Measurements from ENCODE around the gene UNC5A. TPM values are rescaled to one million over a fixed set of nuclear protein-coding genes. Genes with fewer than 3 reads are reported as not detected.

Gene UNC5A
- total RNA-seq, 3 donors from 2014 or later: 0.07 to 0.16 TPM; not detected in 1

DNA sequence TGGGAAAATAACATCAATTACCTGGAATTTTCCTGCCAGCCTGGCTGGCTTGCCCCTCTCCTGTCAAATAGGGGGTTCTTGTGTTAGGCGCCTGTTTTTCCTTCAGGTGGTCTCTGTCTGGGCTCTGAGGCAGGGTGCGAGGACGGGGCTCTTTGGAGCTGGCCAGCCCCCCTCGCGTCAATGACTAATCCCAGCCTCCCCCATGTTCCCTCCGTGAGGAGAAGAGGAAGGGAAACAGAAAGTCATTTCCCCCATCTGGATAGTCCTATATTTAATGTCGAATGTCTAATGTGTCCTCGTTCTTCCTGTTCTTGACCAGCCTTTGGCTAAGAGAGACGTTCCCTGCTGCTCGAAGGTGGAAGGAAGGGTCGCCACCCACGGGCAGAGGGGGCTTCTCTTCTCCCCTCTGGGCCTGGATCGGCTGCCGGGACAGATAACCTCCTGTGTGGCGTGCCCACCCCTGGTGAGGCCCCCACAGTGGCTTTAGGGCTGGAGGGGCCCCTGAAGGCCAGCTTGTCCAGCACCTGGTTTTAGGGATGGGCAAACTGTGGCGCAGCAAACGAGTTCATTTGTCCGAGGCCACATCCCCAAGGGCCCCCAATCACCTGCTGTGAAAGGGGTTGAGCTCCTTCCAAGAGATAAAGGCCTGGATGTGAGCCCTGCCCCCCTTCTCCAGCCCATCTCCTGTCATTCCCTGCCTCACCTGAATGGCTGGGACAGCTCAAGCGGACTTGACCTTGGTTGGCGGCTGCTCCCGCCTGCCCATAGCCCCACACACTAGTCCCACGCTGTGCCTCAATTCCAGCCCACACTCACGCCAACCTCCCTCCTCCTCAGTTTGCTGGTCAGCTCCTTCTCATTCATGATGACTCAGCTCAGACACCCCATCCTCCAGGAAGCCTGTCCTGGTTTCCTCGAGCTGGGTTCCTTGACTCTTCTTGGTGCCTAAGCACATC lies 35.9 kb upstream of the UNC5A start:
- Histone ChIP-seq H3K4me1 (ENCODE audit: low read depth) (no peaks in the 10 kb centered on the region), H3K4me3 (no peak overlapping the region), H3K9me3 (no peaks in the 10 kb centered on the region), H3K36me3 (ENCODE audit: low read depth) (no peaks in the 10 kb centered on the region)
- TF ChIP-seq, protein P1, sequence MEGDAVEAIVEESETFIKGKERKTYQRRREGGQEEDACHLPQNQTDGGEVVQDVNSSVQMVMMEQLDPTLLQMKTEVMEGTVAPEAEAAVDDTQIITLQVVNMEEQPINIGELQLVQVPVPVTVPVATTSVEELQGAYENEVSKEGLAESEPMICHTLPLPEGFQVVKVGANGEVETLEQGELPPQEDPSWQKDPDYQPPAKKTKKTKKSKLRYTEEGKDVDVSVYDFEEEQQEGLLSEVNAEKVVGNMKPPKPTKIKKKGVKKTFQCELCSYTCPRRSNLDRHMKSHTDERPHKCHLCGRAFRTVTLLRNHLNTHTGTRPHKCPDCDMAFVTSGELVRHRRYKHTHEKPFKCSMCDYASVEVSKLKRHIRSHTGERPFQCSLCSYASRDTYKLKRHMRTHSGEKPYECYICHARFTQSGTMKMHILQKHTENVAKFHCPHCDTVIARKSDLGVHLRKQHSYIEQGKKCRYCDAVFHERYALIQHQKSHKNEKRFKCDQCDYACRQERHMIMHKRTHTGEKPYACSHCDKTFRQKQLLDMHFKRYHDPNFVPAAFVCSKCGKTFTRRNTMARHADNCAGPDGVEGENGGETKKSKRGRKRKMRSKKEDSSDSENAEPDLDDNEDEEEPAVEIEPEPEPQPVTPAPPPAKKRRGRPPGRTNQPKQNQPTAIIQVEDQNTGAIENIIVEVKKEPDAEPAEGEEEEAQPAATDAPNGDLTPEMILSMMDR (IDR thresholded peaks at IDR 0.05): no peak
- no peak for ATAC-seq
- DNase-seq: no peak
- intact Hi-C loops (cut with DNase I, micrococcal nuclease): no loop called here

DNA sequence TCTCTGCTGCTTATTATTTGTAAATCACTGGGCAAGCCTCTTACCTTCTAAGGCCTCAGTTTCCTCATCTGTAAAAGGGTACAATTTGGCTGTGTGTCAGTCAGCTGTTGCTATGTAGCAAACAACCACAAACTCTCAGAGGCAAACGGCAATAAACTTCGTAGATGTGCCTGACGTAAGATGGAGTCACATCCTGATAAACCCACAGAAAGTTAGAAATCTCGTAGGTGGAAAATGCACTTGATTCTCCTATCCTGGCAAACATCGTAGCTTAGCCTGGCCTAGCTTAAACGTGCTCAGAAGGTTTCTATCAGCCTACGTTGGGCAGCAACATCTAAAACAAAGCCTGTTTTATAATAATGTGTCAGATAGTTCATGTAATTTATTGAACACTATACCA lies 35.0 kb upstream of the UNC5A start:
- H3K4me1 ChIP-seq (ENCODE audit: low read depth): no peaks in the 10 kb centered on the region
- DNase-seq: no peak
- H3K36me3 ChIP-seq (ENCODE audit: low read depth): no peaks in the 10 kb centered on the region
- no peak overlapping the region for H3K4me3 ChIP-seq
- TF ChIP-seq, protein P1 (IDR thresholded peaks at IDR 0.05): no peak
- no peaks in the 10 kb centered on the region for H3K9me3 ChIP-seq
- intact Hi-C loops (cut with DNase I, micrococcal nuclease): no loop called here
- no peak for ATAC-seq

DNA sequence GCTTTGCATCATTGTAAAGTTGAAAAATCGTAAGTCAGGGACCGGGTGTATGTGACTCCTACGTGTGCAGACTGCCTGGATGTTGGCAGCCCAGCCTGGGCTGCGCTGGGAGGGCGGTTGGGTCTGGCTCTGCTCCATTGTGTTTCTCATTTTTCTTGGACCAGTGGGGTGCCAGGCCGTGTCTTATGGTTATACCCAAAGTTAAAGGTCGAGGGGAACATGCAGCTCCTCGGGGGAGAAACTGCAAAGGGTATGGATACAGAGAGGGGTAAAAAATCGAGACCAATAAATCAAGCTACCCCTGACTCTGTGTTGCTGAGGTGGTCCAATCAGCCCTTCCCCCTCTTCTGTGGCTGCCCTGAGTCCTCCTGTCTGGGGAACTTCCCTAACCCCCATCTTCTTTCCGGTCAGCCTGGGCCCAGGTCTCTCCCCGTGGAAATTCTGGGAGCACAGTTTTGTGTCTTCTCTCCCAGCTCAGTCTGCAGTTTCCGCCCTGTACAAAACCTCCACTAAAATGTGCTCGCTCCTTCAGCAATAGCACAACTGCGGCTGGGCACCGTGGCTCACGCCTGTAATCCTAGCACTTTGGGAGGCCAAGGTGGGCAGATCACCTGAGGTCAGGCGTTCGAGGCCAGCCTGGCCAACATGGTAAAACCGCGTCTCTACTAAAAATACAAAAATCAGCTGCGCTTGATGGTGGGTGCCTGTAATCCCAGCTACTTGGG lies 34.1 kb upstream of the UNC5A start:
- DNase-seq (peak in 1 of 3 donors; percentile 3), ATAC-seq (no peak)
- TF ChIP-seq, protein P1 (IDR thresholded peaks at IDR 0.05): no peak
- intact Hi-C loops (cut with DNase I, micrococcal nuclease): no loop called here
- Histone ChIP-seq H3K9me3 (no peaks in the 10 kb centered on the region), H3K4me3 (no peak overlapping the region), H3K36me3 (ENCODE audit: low read depth) (no peaks in the 10 kb centered on the region), H3K4me1 (ENCODE audit: low read depth) (no peaks in the 10 kb centered on the region)

DNA sequence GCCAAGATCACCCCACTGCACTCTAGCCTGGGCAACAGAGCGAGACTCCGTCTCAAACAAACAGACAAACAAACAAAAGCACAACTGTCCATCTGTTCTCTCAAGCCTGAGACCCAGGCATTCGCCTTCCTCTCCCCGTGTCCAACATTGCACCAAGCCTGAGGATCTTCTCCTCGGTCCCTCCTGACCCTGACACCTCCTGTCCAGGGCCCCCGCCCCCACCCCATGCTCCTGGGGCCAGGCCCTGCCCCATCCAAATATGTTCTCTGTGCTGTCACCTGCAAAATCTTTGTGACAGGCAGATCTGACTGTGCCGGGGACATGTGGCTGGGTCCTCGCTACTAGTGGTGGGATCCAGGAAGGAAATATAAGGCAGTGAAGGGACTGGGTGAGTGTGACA lies 33.4 kb upstream of the UNC5A start:
- intact Hi-C loops (cut with DNase I, micrococcal nuclease): no loop called here
- peak in 1 of 3 donors; percentile 2 for DNase-seq
- Histone ChIP-seq H3K4me1 (ENCODE audit: low read depth) (no peaks in the 10 kb centered on the region), H3K36me3 (ENCODE audit: low read depth) (no peaks in the 10 kb centered on the region), H3K9me3 (no peaks in the 10 kb centered on the region), H3K4me3 (no peak overlapping the region)
- no peak for ATAC-seq
- TF ChIP-seq, protein P1 (IDR thresholded peaks at IDR 0.05): no peak

DNA sequence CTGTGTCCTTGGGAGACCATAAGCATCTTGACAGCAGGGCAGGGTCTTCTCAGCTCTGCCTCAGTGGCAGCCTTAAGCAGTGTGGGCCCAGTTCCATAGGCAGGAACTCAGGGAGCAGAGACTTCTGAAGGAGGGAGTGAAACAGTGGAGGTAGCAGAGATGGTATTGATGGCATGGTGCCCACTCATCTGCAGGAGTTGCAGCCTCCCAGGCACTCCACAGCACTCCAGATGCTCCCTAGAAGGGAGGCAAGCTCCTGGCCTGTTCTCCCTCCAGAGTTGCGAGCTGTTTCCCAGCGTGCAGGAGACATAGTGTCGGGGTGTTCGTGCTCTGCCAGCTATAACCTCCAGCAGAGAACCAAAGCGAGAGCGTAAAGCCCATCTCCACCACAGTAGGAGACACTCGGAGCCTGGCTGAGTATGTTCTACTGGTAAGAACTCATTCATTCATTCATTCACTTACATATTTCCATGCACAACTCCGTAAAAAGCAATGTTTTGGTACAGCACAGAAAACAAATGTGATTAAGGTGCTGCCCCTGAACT lies 31.4 kb upstream of the UNC5A start:
- no peaks in the 10 kb centered on the region for H3K36me3 ChIP-seq (ENCODE audit: low read depth)
- no peaks in the 10 kb centered on the region for H3K9me3 ChIP-seq
- intact Hi-C loops (cut with DNase I, micrococcal nuclease): no loop called here
- no peak overlapping the region for H3K4me3 ChIP-seq
- no peaks in the 10 kb centered on the region for H3K4me1 ChIP-seq (ENCODE audit: low read depth)
- no peak for ATAC-seq
- peak in 1 of 3 donors; percentile 9 for DNase-seq
- TF ChIP-seq, protein P1 (IDR thresholded peaks at IDR 0.05): no peak
